AG04450 (cell line): Measurements from ENCODE around the gene CLCN5. TPM values are rescaled to one million over a fixed set of nuclear protein-coding genes. Genes with fewer than 3 reads are reported as not detected.

Experiments used
- CTCF ChIA-PET: fragments of 300-600, 350-600 bp; formaldehyde crosslinking; extraction: SDS; loops from one replicate; lab custom pipeline; 2022; ENCODE audit warnings: antibody characterized with exemption, inconsistent platforms; lab: Charles Lee
- POLR2A ChIA-PET: fragments of 350-600 bp; formaldehyde crosslinking; extraction: SDS; loops from one replicate; lab custom pipeline; 2021; ENCODE audit warnings: antibody characterized with exemption, inconsistent platforms; lab: Yijun Ruan, JAX
- DNase-seq: peaks from one replicate; pipeline ENCODE4 v3.0.0-alpha.2; 2011; ENCODE audit warnings: low read depth, low spot score
- H3K27ac ChIP-seq: one replicate; pipeline ENCODE4 v1.5.1; 2012; ENCODE audit warnings: low read depth, low read length, control low read depth
- H3K27me3 ChIP-seq: one replicate; pipeline ENCODE4 v1.6.0; 2012; ENCODE audit warnings: low read length; ENCODE audit not compliant: control insufficient read depth, insufficient read depth
- H3K4me3 ChIP-seq: 2 replicates; pipeline ENCODE4 v1.5.1; 2011; ENCODE audit warnings: mild to moderate bottlenecking, low read depth, low read length, control low read depth
- H3K9me3 ChIP-seq: 2 replicates; pipeline ENCODE4 v1.5.1; 2012; ENCODE audit warnings: low read length; ENCODE audit not compliant: control insufficient read depth, insufficient read depth
- polyA minus RNA-seq: library from RNA; depleted of rRNA, polyadenylated mRNA; stranded (reverse); fragments of >200 nt; gene quantifications from 2 replicates; pipeline ENCODE4 v1.2.3, GENCODE V29; 2011; rRNA and poly(A)+ RNA removed
- polyA plus RNA-seq: library from polyadenylated mRNA; depleted of rRNA; stranded (reverse); fragments of >200 nt; gene quantifications from 2 replicates; pipeline ENCODE4 v1.2.3, GENCODE V29; 2011; rRNA removed
- TF ChIP-seq, protein P1 (sequence below): IDR thresholded peaks from 2 replicates; pipeline ENCODE4 v1.5.1; 2011; ENCODE audit warnings: low read depth, low read length, control low read depth, inconsistent platforms

CLCN5 gene
- 1.9 and 2.2 TPM in 2 replicates for polyA plus RNA-seq
- polyA minus RNA-seq: 7.3 and 10.3 TPM in 2 replicates

GRCh38 chrX:49922291-49923241, at the start of gene CLCN5:
Gene CLCN5 (plus strand): TSS chrX:49922596. CDS start chrX:49925299, 2,703 bp downstream.
- TF ChIP-seq, protein P1, sequence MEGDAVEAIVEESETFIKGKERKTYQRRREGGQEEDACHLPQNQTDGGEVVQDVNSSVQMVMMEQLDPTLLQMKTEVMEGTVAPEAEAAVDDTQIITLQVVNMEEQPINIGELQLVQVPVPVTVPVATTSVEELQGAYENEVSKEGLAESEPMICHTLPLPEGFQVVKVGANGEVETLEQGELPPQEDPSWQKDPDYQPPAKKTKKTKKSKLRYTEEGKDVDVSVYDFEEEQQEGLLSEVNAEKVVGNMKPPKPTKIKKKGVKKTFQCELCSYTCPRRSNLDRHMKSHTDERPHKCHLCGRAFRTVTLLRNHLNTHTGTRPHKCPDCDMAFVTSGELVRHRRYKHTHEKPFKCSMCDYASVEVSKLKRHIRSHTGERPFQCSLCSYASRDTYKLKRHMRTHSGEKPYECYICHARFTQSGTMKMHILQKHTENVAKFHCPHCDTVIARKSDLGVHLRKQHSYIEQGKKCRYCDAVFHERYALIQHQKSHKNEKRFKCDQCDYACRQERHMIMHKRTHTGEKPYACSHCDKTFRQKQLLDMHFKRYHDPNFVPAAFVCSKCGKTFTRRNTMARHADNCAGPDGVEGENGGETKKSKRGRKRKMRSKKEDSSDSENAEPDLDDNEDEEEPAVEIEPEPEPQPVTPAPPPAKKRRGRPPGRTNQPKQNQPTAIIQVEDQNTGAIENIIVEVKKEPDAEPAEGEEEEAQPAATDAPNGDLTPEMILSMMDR: no peak
- POLR2A ChIA-PET: interaction anchor here (0.6 to 0.9 kb wide), 3 partner anchors 27 to 1840 kb away, joined by 3 read pairs; no protein-coding TSS in a partner anchor

GRCh38 chrX:49876750-49877149, 45.6 kb upstream of the CLCN5 start:
- TF ChIP-seq, protein P1: peak; percentile 42
- CTCF ChIA-PET: interaction anchor here (0.7 to 1.4 kb wide), 7 partner anchors 21 to 1177 kb away, joined by 3 to 7 read pairs (median 4); no protein-coding TSS in a partner anchor
- Histone ChIP-seq H3K4me3 (no peak overlapping the region), H3K27ac (no peak overlapping the region), H3K9me3 (no peaks in the 10 kb centered on the region), H3K27me3 (peaks cover 2% of the 10 kb centered on the region)
- DNase-seq: no peak
- POLR2A ChIA-PET: no interaction called here

More at GRCh38 chrX:49922291-49923241, at the start of gene CLCN5:
- CTCF ChIA-PET: interaction anchor here (0.5 to 2.2 kb wide), 4 partner anchors 29 to 44 kb away, joined by 3 to 5 read pairs (median 3); no protein-coding TSS in a partner anchor
- DNase-seq: peak; percentile 85
- no peaks in the 10 kb centered on the region; the same call in 1 of the 2 replicates for H3K9me3 ChIP-seq
- H3K4me3 ChIP-seq: peak within 1 kb of the TSS; percentile 66
- no peak within 1 kb of the TSS for H3K27ac ChIP-seq
- H3K27me3 ChIP-seq: no peaks in the 10 kb centered on the region

DNA sequence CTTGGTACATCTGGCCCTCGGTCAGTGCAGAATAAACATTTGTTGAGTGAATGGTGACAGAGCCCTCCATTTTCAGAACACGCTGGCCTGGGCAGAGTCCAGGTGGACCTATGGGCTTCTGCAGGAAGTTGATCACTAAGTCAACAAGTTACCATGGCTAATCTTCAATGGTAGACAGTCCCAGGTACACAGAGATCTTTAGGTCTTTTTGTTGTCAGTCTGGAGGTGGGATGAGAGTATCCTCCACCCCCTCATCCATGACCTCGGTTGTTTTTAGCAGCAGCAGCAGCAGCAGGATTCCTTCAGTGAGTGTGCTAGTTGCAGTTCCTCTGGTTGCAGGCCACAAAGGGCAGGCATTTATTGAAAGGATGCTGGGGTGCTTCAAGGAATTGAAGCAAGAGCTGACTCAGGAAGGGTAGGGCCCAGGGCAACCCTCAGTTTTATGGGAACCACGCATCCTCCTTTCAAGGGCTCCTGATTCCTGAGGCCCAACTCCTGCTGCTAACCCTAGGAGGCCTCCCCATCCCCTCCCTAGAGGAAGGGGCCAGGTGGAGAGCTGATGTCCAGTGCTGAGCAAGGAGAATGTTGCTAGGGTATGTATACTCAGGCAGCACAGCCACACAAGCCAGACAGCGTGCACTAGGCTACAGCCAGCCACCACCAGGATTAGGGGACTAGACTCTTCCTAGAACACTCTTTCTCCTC, 44.8 kb upstream of the CLCN5 start:
- no peak for DNase-seq

DNA sequence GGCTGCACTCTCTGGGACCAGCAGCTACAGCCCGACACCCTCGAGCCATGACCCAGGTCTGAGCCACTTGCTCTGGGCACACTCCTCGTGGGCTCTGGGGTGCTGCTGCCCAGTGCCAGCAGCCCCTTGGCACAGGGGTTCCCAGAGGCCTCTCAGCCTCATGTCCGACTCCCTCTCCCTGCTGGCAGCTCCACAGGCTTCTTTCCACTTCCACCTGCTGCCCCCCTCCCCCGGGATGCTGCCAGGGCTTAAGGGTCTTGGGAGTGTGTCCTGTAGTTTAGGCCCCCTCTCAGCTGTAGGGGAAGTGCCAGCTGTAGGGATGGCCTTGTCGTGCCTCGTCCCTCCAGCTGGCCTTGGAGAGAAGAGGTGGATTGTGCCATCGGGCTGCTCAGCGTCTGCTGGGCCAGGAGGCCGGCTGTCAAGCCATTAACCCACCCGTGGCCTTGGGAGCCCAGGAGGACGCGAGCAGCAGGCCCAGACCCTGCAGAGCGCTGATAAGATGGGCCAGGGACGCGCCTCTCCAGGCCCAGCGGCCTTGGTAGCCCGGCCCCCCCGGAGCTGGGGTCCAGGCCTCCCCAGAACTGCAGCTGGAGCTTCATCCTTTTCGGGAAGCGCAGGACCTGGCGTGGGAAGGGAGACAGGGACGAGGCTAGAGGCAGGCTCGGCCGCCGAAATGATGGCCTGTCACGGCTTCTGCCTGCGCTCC, 44.1 kb upstream of the CLCN5 start:
- Histone ChIP-seq H3K9me3 (no peaks in the 10 kb centered on the region), H3K27me3 (peaks cover 2% of the 10 kb centered on the region), H3K4me3 (peak overlapping the region; percentile 65), H3K27ac (peak overlapping the region; percentile 78)
- DNase-seq: no peak
- TF ChIP-seq, protein P1: no peak
- POLR2A ChIA-PET: interaction anchor here (0.7 to 1.2 kb wide), 2 partner anchors 45 to 1077 kb away, joined by 3 read pairs; partner anchors contain the start of gene HDAC6
- CTCF ChIA-PET: interaction anchor here (0.7 to 2.3 kb wide), 9 partner anchors 10 to 586 kb away, joined by 3 to 9 read pairs (median 4); partner anchors contain the start of gene CLCN5

More for the DNA sequence above, 44.8 kb upstream of the CLCN5 start:
- Histone ChIP-seq H3K9me3 (no peaks in the 10 kb centered on the region), H3K4me3 (no peak overlapping the region), H3K27me3 (peaks cover 2% of the 10 kb centered on the region), H3K27ac (no peak overlapping the region)
- TF ChIP-seq, protein P1: no peak
- CTCF ChIA-PET: interaction anchor here (0.7 to 1.5 kb wide), 7 partner anchors 31 to 1178 kb away, joined by 3 to 5 read pairs (median 3); partner anchors contain the start of gene CLCN5
- POLR2A ChIA-PET: no interaction called here
